Lower lobe of right lung (tissue), 2 donors: Measurements from ENCODE around the gene UGT3A2. TPM values are rescaled to one million over a fixed set of nuclear protein-coding genes. Genes with fewer than 3 reads are reported as not detected.

Source experiments
- ATAC-seq, 2 donors: fragments of 200-7000 bp; cut with Tn5 transposase; one replicate each; pipeline ENCODE4 v1.9.1; 2020 to 2022; ENCODE audit warnings: mild to moderate bottlenecking in 2 of 2, moderate library complexity in 2 of 2
- DNase-seq: peaks from one replicate; pipeline ENCODE4 v3.0.0-alpha.2; 2020
- H3K27ac ChIP-seq: fragments of 200-600 bp; one replicate; pipeline ENCODE4 v1.8.0; 2022
- H3K27me3 ChIP-seq: fragments of 200-600 bp; one replicate; pipeline ENCODE4 v1.8.0; 2022; ENCODE audit warnings: low read depth
- H3K36me3 ChIP-seq: fragments of 200-600 bp; one replicate; pipeline ENCODE4 v1.8.0; 2022; ENCODE audit warnings: mild to moderate bottlenecking
- H3K4me1 ChIP-seq: fragments of 200-600 bp; one replicate; pipeline ENCODE4 v1.8.0; 2022
- H3K4me3 ChIP-seq: fragments of 200-600 bp; one replicate; pipeline ENCODE4 v1.8.0; 2022; ENCODE audit warnings: mild to moderate bottlenecking
- H3K9me3 ChIP-seq: fragments of 200-600 bp; one replicate; pipeline ENCODE4 v1.8.0; 2022
- intact Hi-C: fragments of 100-400 bp; cut with DNase I; formaldehyde crosslinking; loops from one replicate; pipeline ENCODE4 v1.11.0; 2022
- total RNA-seq: library from RNA; stranded (reverse); fragmentation: NEBNext Ultra II Directional; extraction: Animal tissue kit (Norgen Biotek cat#: 25700); gene quantifications from one replicate; pipeline ENCODE4 v1.2.1, GENCODE V29; 2021
- TF ChIP-seq, protein P1 (sequence below): fragments of 200-600 bp; IDR thresholded peaks from one replicate; pipeline ENCODE4 v1.8.0; 2022; ENCODE audit warnings: antibody characterized with exemption, mild to moderate bottlenecking
- donor health status: DM: no; HTN: yes; CAD: no; lungs with severe emphysema.

Gene UGT3A2
- total RNA-seq, 1 donor from 2014 or later = not detected

DNA sequence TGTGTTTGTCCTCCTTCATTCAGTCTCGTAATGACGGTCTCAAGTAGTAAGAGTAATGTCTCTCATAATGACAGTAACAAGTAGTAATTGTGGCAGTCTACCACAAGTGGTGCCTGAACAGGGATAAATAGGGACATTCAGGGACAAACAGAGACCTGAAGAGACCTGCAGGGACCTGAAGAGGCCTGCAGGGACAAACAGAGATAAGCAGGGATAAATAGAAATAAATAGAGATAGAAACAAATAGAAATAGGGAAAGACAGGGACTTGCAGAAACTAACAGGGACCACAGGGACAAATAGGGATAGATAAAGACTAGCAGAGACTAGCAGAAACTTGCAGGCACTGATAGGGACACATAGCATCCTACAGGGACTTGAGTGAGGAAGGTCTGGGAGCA lies 7.9 kb downstream of the UGT3A2 start:
- Histone ChIP-seq H3K27me3 (no peaks in the 10 kb centered on the region), H3K9me3 (no peaks in the 10 kb centered on the region), H3K27ac (no peak overlapping the region), H3K4me1 (no peaks in the 10 kb centered on the region), H3K36me3 (no peaks in the 10 kb centered on the region), H3K4me3 (no peak overlapping the region)
- no peak for ATAC-seq
- no peak for DNase-seq
- intact Hi-C loops = no loop called here
- TF ChIP-seq, protein P1, sequence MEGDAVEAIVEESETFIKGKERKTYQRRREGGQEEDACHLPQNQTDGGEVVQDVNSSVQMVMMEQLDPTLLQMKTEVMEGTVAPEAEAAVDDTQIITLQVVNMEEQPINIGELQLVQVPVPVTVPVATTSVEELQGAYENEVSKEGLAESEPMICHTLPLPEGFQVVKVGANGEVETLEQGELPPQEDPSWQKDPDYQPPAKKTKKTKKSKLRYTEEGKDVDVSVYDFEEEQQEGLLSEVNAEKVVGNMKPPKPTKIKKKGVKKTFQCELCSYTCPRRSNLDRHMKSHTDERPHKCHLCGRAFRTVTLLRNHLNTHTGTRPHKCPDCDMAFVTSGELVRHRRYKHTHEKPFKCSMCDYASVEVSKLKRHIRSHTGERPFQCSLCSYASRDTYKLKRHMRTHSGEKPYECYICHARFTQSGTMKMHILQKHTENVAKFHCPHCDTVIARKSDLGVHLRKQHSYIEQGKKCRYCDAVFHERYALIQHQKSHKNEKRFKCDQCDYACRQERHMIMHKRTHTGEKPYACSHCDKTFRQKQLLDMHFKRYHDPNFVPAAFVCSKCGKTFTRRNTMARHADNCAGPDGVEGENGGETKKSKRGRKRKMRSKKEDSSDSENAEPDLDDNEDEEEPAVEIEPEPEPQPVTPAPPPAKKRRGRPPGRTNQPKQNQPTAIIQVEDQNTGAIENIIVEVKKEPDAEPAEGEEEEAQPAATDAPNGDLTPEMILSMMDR = no peak

DNA sequence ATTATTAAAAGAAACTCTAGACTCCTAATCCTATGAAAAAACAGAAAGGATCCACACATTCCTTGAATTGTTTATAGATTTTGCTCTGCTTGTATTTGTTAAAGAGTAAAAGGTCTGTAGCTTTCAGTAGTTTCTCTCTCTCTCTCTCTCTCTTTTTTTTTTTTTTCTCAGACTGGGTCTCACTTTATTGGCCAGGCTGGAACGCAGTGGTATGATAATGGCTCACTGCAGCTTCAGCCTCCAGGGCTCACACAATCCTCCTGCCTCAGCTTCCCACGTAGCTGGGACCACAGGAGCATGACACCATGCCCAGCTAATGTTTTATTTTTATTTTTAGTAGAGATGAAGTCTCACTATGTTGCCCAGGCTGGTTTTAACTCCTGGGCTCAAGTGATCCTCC lies 9.3 kb downstream of the UGT3A2 start:
- TF ChIP-seq, protein P1 = no peak
- intact Hi-C loops = no loop called here
- Histone ChIP-seq H3K4me1 (no peaks in the 10 kb centered on the region), H3K36me3 (no peaks in the 10 kb centered on the region), H3K9me3 (no peaks in the 10 kb centered on the region), H3K4me3 (no peak overlapping the region), H3K27ac (no peak overlapping the region), H3K27me3 (no peaks in the 10 kb centered on the region)
- DNase-seq (no peak), ATAC-seq (no peak)

DNA sequence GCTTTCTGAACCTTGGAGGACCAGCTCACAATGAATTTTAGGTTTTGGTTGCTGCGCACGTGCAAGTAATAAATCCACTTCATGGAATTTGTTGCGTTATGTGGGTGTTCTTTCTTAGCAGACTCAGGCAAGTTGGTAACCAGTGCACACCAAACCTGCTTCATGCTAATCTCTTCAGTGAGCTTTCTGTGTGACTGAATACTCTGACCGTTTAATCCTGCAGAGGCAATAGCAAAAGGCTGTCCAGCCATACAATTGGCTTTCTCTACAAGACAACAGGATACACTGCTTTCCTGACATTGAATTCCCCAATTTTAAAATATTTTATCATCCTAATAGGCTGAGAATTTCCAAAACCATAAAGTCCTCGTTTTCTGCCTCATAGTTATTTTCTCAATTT lies 10.3 kb downstream of the UGT3A2 start:
- no peak overlapping the region for H3K4me3 ChIP-seq
- TF ChIP-seq, protein P1 = no peak
- H3K27me3 ChIP-seq = no peaks in the 10 kb centered on the region
- H3K36me3 ChIP-seq = no peaks in the 10 kb centered on the region
- intact Hi-C loops = no loop called here
- H3K27ac ChIP-seq = no peak overlapping the region
- ATAC-seq = no peak
- no peaks in the 10 kb centered on the region for H3K9me3 ChIP-seq
- no peak for DNase-seq
- no peaks in the 10 kb centered on the region for H3K4me1 ChIP-seq

DNA sequence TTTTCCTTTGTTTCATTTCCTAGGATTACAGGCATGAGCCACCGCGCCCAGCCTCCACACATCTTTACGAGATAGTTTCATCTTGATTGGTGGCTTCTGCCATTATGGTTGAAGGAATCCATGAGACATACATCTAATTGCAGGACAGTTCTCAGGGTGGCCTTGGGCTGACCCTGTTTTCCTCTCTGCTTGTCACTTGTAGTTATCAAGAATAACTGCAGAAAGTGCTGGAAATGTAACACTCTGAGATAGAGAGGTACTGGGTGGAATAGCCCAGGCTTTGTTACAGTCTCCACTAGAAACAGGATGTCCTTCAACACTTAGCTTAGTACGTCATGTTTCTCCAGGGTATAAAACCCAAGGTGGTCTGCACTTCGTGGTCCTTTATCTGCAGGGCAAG lies 10.7 kb downstream of the UGT3A2 start:
- no peaks in the 10 kb centered on the region for H3K27me3 ChIP-seq
- no peaks in the 10 kb centered on the region for H3K9me3 ChIP-seq
- H3K27ac ChIP-seq = no peak overlapping the region
- H3K4me3 ChIP-seq = no peak overlapping the region
- ATAC-seq (no peak), DNase-seq (no peak)
- intact Hi-C loops = no loop called here
- H3K4me1 ChIP-seq = no peaks in the 10 kb centered on the region
- TF ChIP-seq, protein P1 = no peak
- no peaks in the 10 kb centered on the region for H3K36me3 ChIP-seq

DNA sequence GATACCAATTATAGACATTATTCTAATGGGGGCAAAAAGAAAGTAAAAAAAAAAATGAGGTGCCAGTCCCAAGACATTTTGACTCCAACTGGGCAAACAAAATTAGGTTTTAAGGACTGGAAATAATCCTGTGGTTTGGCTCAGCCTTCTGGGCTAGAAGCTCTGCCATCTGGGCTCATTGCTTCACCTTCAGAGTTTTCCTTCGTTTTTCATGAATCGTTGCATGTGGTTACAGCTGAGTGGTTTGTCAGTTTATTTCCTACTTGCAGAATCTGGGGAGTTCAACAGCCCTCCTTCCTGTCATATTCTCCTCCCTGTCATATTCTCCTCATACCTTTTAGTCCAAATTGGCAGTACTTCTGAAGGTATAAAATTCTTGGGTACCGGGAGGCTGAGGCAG lies 12.0 kb downstream of the UGT3A2 start:
- no peaks in the 10 kb centered on the region for H3K4me1 ChIP-seq
- ATAC-seq (no peak), DNase-seq (no peak)
- no peak overlapping the region for H3K27ac ChIP-seq
- no peak overlapping the region for H3K4me3 ChIP-seq
- no peaks in the 10 kb centered on the region for H3K36me3 ChIP-seq
- H3K9me3 ChIP-seq = no peaks in the 10 kb centered on the region
- TF ChIP-seq, protein P1 = no peak
- intact Hi-C loops = no loop called here
- no peaks in the 10 kb centered on the region for H3K27me3 ChIP-seq

- no peak overlapping the region for H3K4me3 ChIP-seq
- ATAC-seq (no peak), DNase-seq (no peak)
- H3K36me3 ChIP-seq = no peaks in the 10 kb centered on the region
- no peak overlapping the region for H3K27ac ChIP-seq
- intact Hi-C loops = no loop called here
- no peaks in the 10 kb centered on the region for H3K9me3 ChIP-seq
- TF ChIP-seq, protein P1 = no peak
- no peaks in the 10 kb centered on the region for H3K4me1 ChIP-seq
- H3K27me3 ChIP-seq = no peaks in the 10 kb centered on the region
These were observed 14.1 kb downstream of the UGT3A2 start for GRCh38 chr5:36052538-36052937.
